Raji (cell line): ENCODE measurements around the gene TIPARP.

Experiments
- POLR2A ChIP-seq: IDR thresholded peaks from 2 replicates; pipeline ENCODE4 v1.6.1; 2011; ENCODE audit warnings: low read depth, low read length, control low read depth; ENCODE audit not compliant: insufficient read depth

TIPARP gene

GRCh38 chr3:156666073-156666472 lies 8.3 kb upstream of the TIPARP start:
- no peak for TF ChIP-seq POLR2A

GRCh38 chr3:156668073-156668763 lies 6.2 kb upstream of the TIPARP start:
- TF ChIP-seq POLR2A, result no peak

- TF ChIP-seq POLR2A, result no peak
These were observed 4.3 kb upstream of the TIPARP start for GRCh38 chr3:156670077-156670476.

- TF ChIP-seq POLR2A, result no peak
These were observed 3.7 kb upstream of the TIPARP start for GRCh38 chr3:156670652-156671051.

- no peak for TF ChIP-seq POLR2A
These were observed 701 bp upstream of the TIPARP start for GRCh38 chr3:156673732-156674045.

GRCh38 chr3:156674911-156675829 lies 780 bp downstream of the TIPARP start:
- no peak for TF ChIP-seq POLR2A

GRCh38 chr3:156675830-156676767 lies 1.7 kb downstream of the TIPARP start:
- no peak for TF ChIP-seq POLR2A

- no peak for TF ChIP-seq POLR2A
These were observed 2.5 kb downstream of the TIPARP start for GRCh38 chr3:156676768-156677479.

- no peak for TF ChIP-seq POLR2A
These were observed 3.1 kb downstream of the TIPARP start for GRCh38 chr3:156677536-156677935.

GRCh38 chr3:156678197-156678596 lies 3.8 kb downstream of the TIPARP start:
- no peak for TF ChIP-seq POLR2A

GRCh38 chr3:156680243-156680914 lies 6.0 kb downstream of the TIPARP start:
- TF ChIP-seq POLR2A, result no peak

GRCh38 chr3:156681002-156681401 lies 6.6 kb downstream of the TIPARP start:
- no peak for TF ChIP-seq POLR2A

- TF ChIP-seq POLR2A, result no peak
These were observed 8.1 kb downstream of the TIPARP start for GRCh38 chr3:156682501-156682900.

- TF ChIP-seq POLR2A, result no peak
These were observed 8.6 kb downstream of the TIPARP start for GRCh38 chr3:156682963-156683362.
